GM12878 (cell line): ENCODE data around the gene SHROOM2. TPM values are rescaled to one million over a fixed set of nuclear protein-coding genes. Genes with fewer than 3 reads are reported as not detected.

Experiments used
- ATAC-seq: fragments of 200-7000 bp; cut with Tn5 transposase; 3 replicates; pipeline ENCODE4 v1.9.1; 2020; ENCODE audit warnings: mild to moderate bottlenecking, moderate library complexity
- BruUV-seq: library from RNA; stranded (reverse); fragments of 400-500 nt; replicated peaks from 2 replicates; lab custom pipeline; 2021; lab: Mats Ljungman, UMichigan
- CTCF ChIA-PET: fragments of 300-600 bp; sonication (Branson Sonifier 250); formaldehyde crosslinking; extraction: SDS; loops from one replicate; lab custom pipeline; 2021; ENCODE audit warnings: inconsistent platforms; lab: Yijun Ruan, JAX
- POLR2A ChIA-PET: fragments of 350-600 bp; formaldehyde crosslinking; extraction: SDS; loops from one replicate; lab custom pipeline; 2021; ENCODE audit warnings: inconsistent platforms; lab: Charles Lee
- RAD21 ChIA-PET: fragments of 300-600 bp; sonication (Branson Sonifier 250); formaldehyde crosslinking; loops from one replicate; lab custom pipeline; 2023; ENCODE audit warnings: antibody characterized with exemption; ENCODE audit not compliant: unreplicated experiment; lab: Charles Lee
- SMC1A ChIA-PET: fragments of 300-600 bp; sonication (Branson Sonifier 250); formaldehyde crosslinking; loops from one replicate; lab custom pipeline; 2023; ENCODE audit not compliant: unreplicated experiment, uncharacterized antibody; lab: Charles Lee
- DNase-seq: peaks from one replicate; pipeline ENCODE4 v3.0.0-alpha.2; 2011; ENCODE audit warnings: low read depth, low spot score
- FAIRE-seq: peaks from 3 replicates; lab custom pipeline; 2011; peaks lifted over from hg19 to GRCh38; lab: Jason Lieb, UNC
- H2AFZ ChIP-seq: 2 replicates; pipeline ENCODE4 v1.6.0; 2011; ENCODE audit warnings: low read depth, low read length, control low read depth; ENCODE audit not compliant: control insufficient read depth
- H3K27ac ChIP-seq: 2 replicates; pipeline ENCODE4 v1.5.1; 2011; ENCODE audit warnings: control low read depth; ENCODE audit not compliant: control insufficient read depth, insufficient read depth
- H3K27me3 ChIP-seq, 2 experiments: replicated peaks in 1 of 2; 2 replicates each; pipeline versions ENCODE4 v1.6.0 to v1.6.1; 2011; ENCODE audit warnings: low read length in 1 of 2; ENCODE audit not compliant: control insufficient read depth in 2 of 2, insufficient read depth in 2 of 2
- H3K36me3 ChIP-seq, 2 experiments: 2 replicates each; pipeline ENCODE4 v1.5.1; 2011; ENCODE audit warnings: low read length in 1 of 2; ENCODE audit not compliant: control insufficient read depth in 2 of 2, insufficient read depth in 2 of 2
- H3K4me1 ChIP-seq: 2 replicates; pipeline ENCODE4 v1.6.1; 2011; ENCODE audit warnings: mild to moderate bottlenecking, low read length, moderate library complexity, mixed read lengths; ENCODE audit not compliant: control insufficient read depth, insufficient read depth
- H3K4me2 ChIP-seq: 2 replicates; pipeline ENCODE4 v1.6.0; 2011; ENCODE audit warnings: control low read depth; ENCODE audit not compliant: control insufficient read depth, insufficient read depth
- H3K4me3 ChIP-seq: fragments of 200-600 bp; sonication (generic); 2 replicates; pipeline ENCODE4 v1.5.1; 2016
- H3K79me2 ChIP-seq: 2 replicates; pipeline ENCODE4 v1.6.0; 2011; ENCODE audit warnings: low read length; ENCODE audit not compliant: control insufficient read depth, insufficient read depth
- H3K9ac ChIP-seq: 2 replicates; pipeline ENCODE4 v1.8.0; 2011; ENCODE audit warnings: low read length, control low read depth, mixed read lengths; ENCODE audit not compliant: control insufficient read depth, insufficient read depth
- H3K9me3 ChIP-seq: replicated peaks from 3 replicates; pipeline ENCODE4 v1.5.1; 2011; ENCODE audit warnings: mild to moderate bottlenecking, low read length; ENCODE audit not compliant: control insufficient read depth, insufficient read depth
- H4K20me1 ChIP-seq: 2 replicates; pipeline ENCODE4 v1.6.0; 2011; ENCODE audit not compliant: control insufficient read depth, insufficient read depth
- CTCF ChIP-seq, 3 experiments: IDR thresholded peaks in 2 of 3; conservative IDR thresholded peaks in 1 of 3; 2 replicates each; pipeline ENCODE4 v1.5.1; 2011; ENCODE audit warnings: low read depth in 3 of 3, low read length in 3 of 3, mild to moderate bottlenecking in 3 of 3, control low read depth in 2 of 3, moderate library complexity in 2 of 3, inconsistent platforms in 1 of 3, mixed read lengths in 1 of 3; ENCODE audit not compliant: control insufficient read depth in 2 of 3, insufficient read depth in 1 of 3; ENCODE audit errors: extremely low read depth in 1 of 3
- IKZF1 ChIP-seq: fragments of 450-650 bp; conservative IDR thresholded peaks from 2 replicates; pipeline ENCODE4 v1.6.1; 2017; ENCODE audit warnings: antibody characterized with exemption, mild to moderate bottlenecking
- RAD21 ChIP-seq: IDR thresholded peaks from 2 replicates; pipeline ENCODE4 v1.6.1; 2011; ENCODE audit warnings: mild to moderate bottlenecking, low read depth, low read length, moderate library complexity; ENCODE audit not compliant: insufficient read depth
- RCOR1 ChIP-seq: conservative IDR thresholded peaks from 2 replicates; pipeline ENCODE4 v1.6.1; 2012; ENCODE audit warnings: low read depth, low read length, improper control_type of control experiment
- RUNX3 ChIP-seq: IDR thresholded peaks from 2 replicates; pipeline ENCODE4 v1.6.1; 2012; ENCODE audit warnings: low read length, inconsistent platforms
- SMC3 ChIP-seq: IDR thresholded peaks from 2 replicates; pipeline ENCODE4 v1.6.1; 2011; ENCODE audit warnings: low read length, improper control_type of control experiment, borderline replicate concordance
- SREBF2 ChIP-seq: IDR thresholded peaks from 2 replicates; pipeline ENCODE4 v1.6.1; 2012; ENCODE audit warnings: mild to moderate bottlenecking, low read length
- ZBTB11 ChIP-seq: fragments of 450-650 bp; formaldehyde crosslinking; IDR thresholded peaks from 2 replicates; pipeline ENCODE4 v1.5.0; 2022; ENCODE audit warnings: mild to moderate bottlenecking, missing genetic modification characterization
- WGBS: methylation state at CpG from one replicate; pipeline ENCODE4 v1.1.6; 2016; ENCODE audit warnings: low lambda C conversion rate; ENCODE audit not compliant: insufficient replicate concordance, insufficient coverage; ENCODE audit errors: missing lambda C conversion rate; 5-methylcytosine and 5-hydroxymethylcytosine counted together
- in situ Hi-C: fragments of 300-500 bp; cut with MboI; formaldehyde crosslinking; loops from 9 replicates; pipeline ENCODE4 v1.14.3; 2018; ENCODE audit warnings: mixed read lengths
- intact Hi-C: fragments of 100-400 bp; cut with micrococcal nuclease; formaldehyde crosslinking; loops from one replicate; pipeline ENCODE4 v1.14.2; 2022; ENCODE audit not compliant: unreplicated experiment
- polyA plus RNA-seq, 11 experiments: library from polyadenylated mRNA; depleted of rRNA in 4 of 11; unstranded in 6 of 11; stranded (reverse) in 5 of 11; fragments of >200 nt; fragmentation: Nextera tagmentation in 4 of 11; fragmentation: Illumina TruSeq in 1 of 11; extraction: Ambion mirVana in 4 of 11; extraction: Trizol in 1 of 11; gene quantifications; 1 replicate in 1 of 11; 2 replicates in 10 of 11; pipeline versions ENCODE4 v1.2.1 to v1.2.3, GENCODE V29; 2011 to 2016; ENCODE audit warnings: inconsistent platforms in 2 of 11, missing spikeins in 2 of 11, low read depth in 1 of 11
- total RNA-seq, 4 experiments: library from RNA; depleted of rRNA in 3 of 4; stranded (reverse); fragments of >200 nt in 3 of 4; fragmentation: Illumina TruSeq in 1 of 4; extraction: Trizol in 1 of 4; gene quantifications; 2 replicates each; pipeline versions ENCODE4 v1.2.1 to v1.2.3, GENCODE V29; 2013 to 2021

SHROOM2 gene
- total and polyA plus RNA-seq, 10 of the 15 experiments (the other 5 are each of a cell fraction or from before 2014, with no cell fraction given): under 0.01 to 0.15 (median 0.09) TPM; not detected in 2

GRCh38 chrX:9988762-9989161 is 202.5 kb downstream of the SHROOM2 start:
- H3K9me3 ChIP-seq: no peaks in the 10 kb centered on the region
- H3K4me2 ChIP-seq: no peak overlapping the region
- H3K36me3 ChIP-seq: no peaks in the 10 kb centered on the region
- no peaks in the 10 kb centered on the region for H4K20me1 ChIP-seq
- POLR2A ChIA-PET: no interaction called here
- H3K27ac ChIP-seq: no peak overlapping the region
- DNase-seq (no peak), FAIRE-seq (no peak), ATAC-seq (peak; percentile 52)
- BruUV-seq: no TSS peak
- no peaks in the 10 kb centered on the region for H3K79me2 ChIP-seq
- no peak overlapping the region for H2AFZ ChIP-seq
- TF ChIP-seq RUNX3 (no peak), ZBTB11 (CRISPR knock-in tag) (no peak), SREBF2 (no peak), IKZF1 (no peak), SMC3 (peak; percentile 80), RCOR1 (no peak), RAD21 (peak; percentile 69), CTCF (IDR thresholded peaks at IDR 0.05 in 2 of 3, conservative IDR thresholded peaks at IDR 0.05 in 1 of 3; ENCODE audit: control insufficient read depth in 2 of 3, extremely low read depth in 1 of 3, insufficient read depth in 1 of 3, low read depth in 3 of 3, low read length in 3 of 3) (peak; percentile 43 to 71 (median 44); a peak in 4 of 6 replicates)
- CTCF ChIA-PET: interaction anchor here (0.6 to 2.3 kb wide), 14 partner anchors 9 to 761 kb away, joined by 3 to 45 read pairs (median 4); no protein-coding TSS in a partner anchor
- SMC1A ChIA-PET: interaction anchor here (0.7 to 2.1 kb wide), 6 partner anchors 9 to 287 kb away, joined by 3 to 23 read pairs (median 4); no protein-coding TSS in a partner anchor
- no peaks in the 10 kb centered on the region for H3K4me1 ChIP-seq
- no peak overlapping the region for H3K4me3 ChIP-seq
- H3K27me3 ChIP-seq: no peaks in the 10 kb centered on the region
- RAD21 ChIA-PET: interaction anchor here (0.8 to 1.2 kb wide), 5 partner anchors 8 to 131 kb away, joined by 3 to 10 read pairs (median 5); no protein-coding TSS in a partner anchor
- intact Hi-C loops: loop anchor here (1.0 to 10.0 kb wide), 3 partner anchors 46 to 1174 kb away; no protein-coding TSS in a partner anchor
- no peak overlapping the region for H3K9ac ChIP-seq
- WGBS: 30% methylated on average over 1 of the region's 1 CpG
- in situ Hi-C loops: loop anchor here (5.0 to 25.0 kb wide), 3 partner anchors 106 to 1124 kb away; partner anchors contain the start of genes HCCS and MID1
